Measurements from ENCODE around the gene GTSE1. TPM values are rescaled to one million over a fixed set of nuclear protein-coding genes. Genes with fewer than 3 reads are reported as not detected.

GTSE1 gene
- polyA plus RNA-seq, 1 of the 3 experiments (the other 2 are of a cell fraction): 12.2 TPM

DNA sequence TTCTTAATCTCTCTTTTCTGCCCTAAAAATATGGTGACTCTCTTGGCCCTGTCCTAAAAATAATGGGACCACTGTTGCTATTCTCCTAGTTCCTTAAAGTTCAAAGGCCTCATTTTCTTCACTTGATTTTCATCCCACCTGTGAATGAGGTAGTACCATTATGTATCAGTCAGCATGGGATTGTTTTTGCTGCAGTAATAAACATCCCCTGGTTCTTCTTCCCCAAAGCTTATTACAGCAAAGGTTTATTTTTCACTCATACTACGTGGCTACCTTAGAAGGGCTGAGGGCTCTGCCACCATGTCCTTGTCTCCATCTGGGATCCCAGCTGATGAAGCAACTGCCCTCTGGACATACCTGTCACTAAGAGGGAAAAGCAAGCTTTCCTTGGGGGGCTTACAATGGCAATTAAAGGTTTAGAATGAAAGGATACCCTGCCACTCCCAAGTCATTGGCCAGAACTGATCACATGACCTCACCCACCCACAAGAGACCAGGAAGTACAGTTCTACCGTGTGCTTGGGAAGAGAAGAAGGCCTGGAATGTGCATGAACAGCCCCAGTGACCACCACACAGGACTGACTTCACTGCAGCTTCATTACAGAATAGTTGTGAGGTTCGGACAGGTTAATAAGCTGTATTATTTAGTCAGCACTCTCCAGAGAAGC is 21.1 kb upstream of the GTSE1 start (continued):
- TF ChIP-seq, protein P1, sequence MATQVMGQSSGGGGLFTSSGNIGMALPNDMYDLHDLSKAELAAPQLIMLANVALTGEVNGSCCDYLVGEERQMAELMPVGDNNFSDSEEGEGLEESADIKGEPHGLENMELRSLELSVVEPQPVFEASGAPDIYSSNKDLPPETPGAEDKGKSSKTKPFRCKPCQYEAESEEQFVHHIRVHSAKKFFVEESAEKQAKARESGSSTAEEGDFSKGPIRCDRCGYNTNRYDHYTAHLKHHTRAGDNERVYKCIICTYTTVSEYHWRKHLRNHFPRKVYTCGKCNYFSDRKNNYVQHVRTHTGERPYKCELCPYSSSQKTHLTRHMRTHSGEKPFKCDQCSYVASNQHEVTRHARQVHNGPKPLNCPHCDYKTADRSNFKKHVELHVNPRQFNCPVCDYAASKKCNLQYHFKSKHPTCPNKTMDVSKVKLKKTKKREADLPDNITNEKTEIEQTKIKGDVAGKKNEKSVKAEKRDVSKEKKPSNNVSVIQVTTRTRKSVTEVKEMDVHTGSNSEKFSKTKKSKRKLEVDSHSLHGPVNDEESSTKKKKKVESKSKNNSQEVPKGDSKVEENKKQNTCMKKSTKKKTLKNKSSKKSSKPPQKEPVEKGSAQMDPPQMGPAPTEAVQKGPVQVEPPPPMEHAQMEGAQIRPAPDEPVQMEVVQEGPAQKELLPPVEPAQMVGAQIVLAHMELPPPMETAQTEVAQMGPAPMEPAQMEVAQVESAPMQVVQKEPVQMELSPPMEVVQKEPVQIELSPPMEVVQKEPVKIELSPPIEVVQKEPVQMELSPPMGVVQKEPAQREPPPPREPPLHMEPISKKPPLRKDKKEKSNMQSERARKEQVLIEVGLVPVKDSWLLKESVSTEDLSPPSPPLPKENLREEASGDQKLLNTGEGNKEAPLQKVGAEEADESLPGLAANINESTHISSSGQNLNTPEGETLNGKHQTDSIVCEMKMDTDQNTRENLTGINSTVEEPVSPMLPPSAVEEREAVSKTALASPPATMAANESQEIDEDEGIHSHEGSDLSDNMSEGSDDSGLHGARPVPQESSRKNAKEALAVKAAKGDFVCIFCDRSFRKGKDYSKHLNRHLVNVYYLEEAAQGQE (IDR thresholded peaks at IDR 0.05; ENCODE audit: low read depth, low read length): no peak
- TF ChIP-seq ELF1 (IDR thresholded peaks at IDR 0.05) (no peak), GABPA (IDR thresholded peaks at IDR 0.05; ENCODE audit: low read depth) (no peak)

DNA sequence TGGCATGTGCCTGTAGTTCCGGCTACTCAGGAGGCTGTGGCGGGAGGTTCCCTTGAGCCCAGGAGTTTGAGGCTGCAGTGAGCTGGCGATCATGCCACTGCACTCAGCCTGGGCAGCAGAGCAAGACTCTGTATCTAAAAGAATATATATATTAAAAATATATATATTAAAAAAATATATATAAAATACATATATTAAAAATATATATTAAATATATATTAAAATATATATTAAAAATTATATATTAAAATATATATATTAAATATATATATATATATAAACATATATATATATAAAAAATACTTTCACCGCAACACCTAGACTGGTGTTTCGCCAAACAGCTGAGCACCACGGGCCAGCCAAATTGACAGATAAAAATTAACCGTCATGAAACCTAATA is 20.1 kb upstream of the GTSE1 start:
- Histone ChIP-seq H3F3A (replicated peaks; ENCODE audit: insufficient read depth) (peaks cover 3% of the 10 kb centered on the region), H3K9ac (no peak overlapping the region), H3K9me2 (no peaks in the 10 kb centered on the region), H3K27me3 (ENCODE audit: insufficient read depth) (no peaks in the 10 kb centered on the region), H2AFZ (ENCODE audit: low read depth) (no peak overlapping the region), H3K4me3 (ENCODE audit: low read depth in 2 of 2, low read length in 1 of 2) (no peak overlapping the region), H3K4me2 (no peak overlapping the region), H3K79me2 (ENCODE audit: insufficient read depth) (0 out of 2 replicates have a peak, but pooled peaks cover under 1% of the 10 kb centered on the region), H3K9me3 (no peaks in the 10 kb centered on the region), H4K20me1 (ENCODE audit: insufficient read depth) (no peaks in the 10 kb centered on the region), H3K27ac (ENCODE audit: low read depth in 2 of 2, low read length in 1 of 2) (no peak overlapping the region), H3K4me1 (ENCODE audit: control insufficient read depth in 1 of 2, insufficient read depth in 2 of 2, low read depth in 1 of 2, low read length in 1 of 2) (no peaks in the 10 kb centered on the region), H3K36me3 (replicated peaks in 1 of 2; ENCODE audit: control insufficient read depth in 1 of 2, insufficient read depth in 2 of 2, low read length in 1 of 2) (peaks cover 27 to 75% of the 10 kb centered on the region in 2 experiments)
- DNase-seq: no peak
- ChIA-PET CTCF (interaction anchor here (0.8 kb wide), 1 partner anchor 8 kb away, joined by 3 read pairs; no protein-coding TSS in a partner anchor), POLR2A (no interaction called here)
- TF ChIP-seq TAF1 (IDR thresholded peaks at IDR 0.05; ENCODE audit: borderline replicate concordance, low read depth, low read length): no peak
- no peak for TF ChIP-seq SIN3A (IDR thresholded peaks at IDR 0.05; ENCODE audit: borderline replicate concordance, low read depth, low read length)
- TF ChIP-seq JUND (IDR thresholded peaks at IDR 0.05): no peak
- no peak for TF ChIP-seq YY1 (IDR thresholded peaks at IDR 0.05; ENCODE audit: low read depth)
- TF ChIP-seq FOXJ3 (CRISPR knock-in tag; IDR thresholded peaks at IDR 0.05): no peak
- TF ChIP-seq TEAD4 (IDR thresholded peaks at IDR 0.05; ENCODE audit: borderline replicate concordance, insufficient read depth): no peak
- no peak for TF ChIP-seq ELF1 (IDR thresholded peaks at IDR 0.05)
- no peak for TF ChIP-seq RFX5 (IDR thresholded peaks at IDR 0.05; ENCODE audit: low read length)
- no peak for TF ChIP-seq TCF12 (IDR thresholded peaks at IDR 0.05)
- no peak for TF ChIP-seq NRF1 (IDR thresholded peaks at IDR 0.05; ENCODE audit: low read depth, low read length)
- no peak for TF ChIP-seq FOXM1 (IDR thresholded peaks at IDR 0.05; ENCODE audit: low read depth)
- TF ChIP-seq, protein P1 (IDR thresholded peaks at IDR 0.05; ENCODE audit: low read depth, low read length): no peak
- TF ChIP-seq, protein P2, sequence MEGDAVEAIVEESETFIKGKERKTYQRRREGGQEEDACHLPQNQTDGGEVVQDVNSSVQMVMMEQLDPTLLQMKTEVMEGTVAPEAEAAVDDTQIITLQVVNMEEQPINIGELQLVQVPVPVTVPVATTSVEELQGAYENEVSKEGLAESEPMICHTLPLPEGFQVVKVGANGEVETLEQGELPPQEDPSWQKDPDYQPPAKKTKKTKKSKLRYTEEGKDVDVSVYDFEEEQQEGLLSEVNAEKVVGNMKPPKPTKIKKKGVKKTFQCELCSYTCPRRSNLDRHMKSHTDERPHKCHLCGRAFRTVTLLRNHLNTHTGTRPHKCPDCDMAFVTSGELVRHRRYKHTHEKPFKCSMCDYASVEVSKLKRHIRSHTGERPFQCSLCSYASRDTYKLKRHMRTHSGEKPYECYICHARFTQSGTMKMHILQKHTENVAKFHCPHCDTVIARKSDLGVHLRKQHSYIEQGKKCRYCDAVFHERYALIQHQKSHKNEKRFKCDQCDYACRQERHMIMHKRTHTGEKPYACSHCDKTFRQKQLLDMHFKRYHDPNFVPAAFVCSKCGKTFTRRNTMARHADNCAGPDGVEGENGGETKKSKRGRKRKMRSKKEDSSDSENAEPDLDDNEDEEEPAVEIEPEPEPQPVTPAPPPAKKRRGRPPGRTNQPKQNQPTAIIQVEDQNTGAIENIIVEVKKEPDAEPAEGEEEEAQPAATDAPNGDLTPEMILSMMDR (IDR thresholded peaks at IDR 0.05): no peak
- TF ChIP-seq, protein P3, sequence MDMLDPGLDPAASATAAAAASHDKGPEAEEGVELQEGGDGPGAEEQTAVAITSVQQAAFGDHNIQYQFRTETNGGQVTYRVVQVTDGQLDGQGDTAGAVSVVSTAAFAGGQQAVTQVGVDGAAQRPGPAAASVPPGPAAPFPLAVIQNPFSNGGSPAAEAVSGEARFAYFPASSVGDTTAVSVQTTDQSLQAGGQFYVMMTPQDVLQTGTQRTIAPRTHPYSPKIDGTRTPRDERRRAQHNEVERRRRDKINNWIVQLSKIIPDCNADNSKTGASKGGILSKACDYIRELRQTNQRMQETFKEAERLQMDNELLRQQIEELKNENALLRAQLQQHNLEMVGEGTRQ (IDR thresholded peaks at IDR 0.05; ENCODE audit: borderline replicate concordance, low read depth, low read length): no peak
- TF ChIP-seq GATA2 (CRISPR knock-in tag; IDR thresholded peaks at IDR 0.05): no peak
- TF ChIP-seq GABPA (IDR thresholded peaks at IDR 0.05; ENCODE audit: low read depth): no peak
- over 99% methylated on average over 7 of the region's 7 CpGs for WGBS (ENCODE audit: low lambda C conversion rate)
